HG02840 (cell line): ENCODE data around the gene UNC119B.

ENCODE experiments used
- ATAC-seq: cut with Tn5 transposase; IDR thresholded peaks from one replicate; pipeline ENCODE4 v1.9.1; 2021; ENCODE audit warnings: mild to moderate bottlenecking, moderate library complexity, moderate number of reproducible peaks; ENCODE audit not compliant: unreplicated experiment, low FRiP score

UNC119B gene

GRCh38 chr12:120738252-120739030 is 28.2 kb downstream of the UNC119B start:
- no peak for ATAC-seq

DNA sequence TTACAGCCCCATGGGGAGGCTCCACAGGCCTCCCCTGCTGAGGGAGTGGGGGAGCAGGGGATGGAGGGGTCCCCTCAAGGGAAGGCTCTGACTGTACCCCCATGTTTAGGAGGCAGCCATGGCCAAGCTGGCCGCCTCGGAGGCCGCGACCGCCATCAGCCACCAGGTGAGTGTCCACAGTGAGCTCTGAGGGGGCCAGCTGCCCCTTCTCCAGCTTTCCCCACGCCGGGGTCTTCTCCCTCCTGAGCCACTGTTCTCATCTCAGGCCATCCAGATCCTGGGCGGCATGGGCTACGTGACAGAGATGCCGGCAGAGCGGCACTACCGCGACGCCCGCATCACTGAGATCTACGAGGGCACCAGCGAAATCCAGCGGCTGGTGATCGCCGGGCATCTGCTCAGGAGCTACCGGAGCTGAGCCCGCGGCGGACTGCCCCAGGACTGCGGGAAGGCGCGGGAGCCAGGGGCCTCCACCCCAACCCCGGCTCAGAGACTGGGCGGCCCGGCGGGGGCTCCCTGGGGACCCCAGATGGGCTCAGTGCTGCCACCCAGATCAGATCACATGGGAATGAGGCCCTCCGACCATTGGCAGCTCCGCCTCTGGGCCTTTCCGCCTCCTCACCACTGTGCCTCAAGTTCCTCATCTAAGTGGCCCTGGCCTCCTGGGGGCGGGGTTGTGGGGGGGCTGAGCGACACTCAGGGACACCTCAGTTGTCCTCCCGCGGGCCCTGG is 28.9 kb downstream of the UNC119B start:
- no peak for ATAC-seq

- ATAC-seq = no peak
Observed at GRCh38 chr12:120739821-120740613, 29.8 kb downstream of the UNC119B start.

- ATAC-seq = no peak
Observed at GRCh38 chr12:120740871-120741270, 30.6 kb downstream of the UNC119B start.

DNA sequence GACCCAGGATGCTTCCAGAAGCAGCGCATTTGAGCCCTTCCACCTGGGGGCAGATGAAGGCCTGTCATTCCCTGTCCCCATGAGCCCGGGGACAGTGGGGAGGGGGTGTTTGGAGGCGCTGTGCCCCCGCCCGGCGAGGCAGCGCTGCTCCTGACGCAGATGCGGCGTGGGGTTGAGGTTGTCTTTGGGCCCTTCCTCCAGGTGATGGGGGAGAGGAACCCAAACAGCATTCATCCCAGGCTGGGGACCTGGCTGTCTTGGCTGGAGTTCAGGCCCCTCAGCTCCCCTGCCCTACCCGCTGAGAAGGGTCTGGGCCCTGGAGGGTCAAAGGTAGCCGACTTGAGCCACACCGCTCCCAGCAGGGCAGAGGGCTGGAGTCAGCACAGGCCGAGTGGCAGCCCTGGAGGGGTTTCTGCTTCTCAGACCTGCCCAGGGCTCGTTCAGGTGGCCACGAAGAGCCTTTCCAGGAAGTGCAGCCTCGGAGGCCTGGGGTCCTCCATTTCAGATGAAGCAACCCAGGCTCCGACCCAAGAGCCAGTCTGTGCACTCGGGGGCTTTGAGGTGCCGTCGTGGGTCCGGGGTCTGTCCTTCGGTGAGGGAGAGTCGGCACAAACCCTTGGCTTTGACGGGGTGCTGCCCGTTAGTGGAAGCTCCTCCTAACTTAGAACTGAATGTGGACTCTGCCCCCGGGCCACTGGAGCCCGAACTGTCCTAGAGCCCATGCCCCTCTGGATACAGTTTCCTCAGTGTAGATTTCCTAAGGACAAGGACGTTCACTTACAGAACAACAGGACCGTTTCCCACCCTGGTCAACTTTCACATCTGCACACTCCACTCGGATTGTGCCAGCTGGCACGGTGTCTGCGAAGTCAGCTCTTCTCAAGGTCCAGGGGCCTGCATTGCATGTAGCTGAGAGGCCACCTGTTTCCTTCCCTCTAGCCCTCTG is 31.5 kb downstream of the UNC119B start:
- no peak for ATAC-seq

DNA sequence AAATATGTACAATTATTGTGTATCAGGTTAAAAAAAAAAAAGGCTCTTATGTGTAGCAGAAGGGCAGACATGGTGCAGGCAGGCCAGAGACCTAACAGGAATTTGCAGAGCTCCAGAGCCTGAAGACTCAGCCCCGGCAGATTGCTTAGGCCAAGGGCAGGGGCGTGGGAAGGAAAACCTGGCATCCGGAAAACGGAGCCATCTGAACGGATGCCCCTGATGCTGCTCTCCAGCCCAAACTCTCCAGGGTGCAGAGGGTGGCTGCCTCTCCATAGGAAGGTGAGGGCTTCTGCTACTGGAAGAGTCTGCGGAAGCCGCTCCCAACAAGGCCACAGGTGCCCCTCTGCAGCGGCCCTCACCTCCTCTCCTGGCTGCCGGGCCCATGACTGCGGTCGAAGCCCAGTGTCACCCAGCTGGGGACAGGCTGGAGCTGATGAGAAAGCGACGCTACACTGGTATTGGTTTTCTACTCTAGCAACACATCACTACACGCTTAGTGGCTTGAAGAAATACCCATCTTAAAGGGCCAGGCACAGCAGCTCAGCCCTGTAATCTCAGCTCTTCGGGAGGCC is 34.8 kb downstream of the UNC119B start:
- ATAC-seq = no peak

DNA sequence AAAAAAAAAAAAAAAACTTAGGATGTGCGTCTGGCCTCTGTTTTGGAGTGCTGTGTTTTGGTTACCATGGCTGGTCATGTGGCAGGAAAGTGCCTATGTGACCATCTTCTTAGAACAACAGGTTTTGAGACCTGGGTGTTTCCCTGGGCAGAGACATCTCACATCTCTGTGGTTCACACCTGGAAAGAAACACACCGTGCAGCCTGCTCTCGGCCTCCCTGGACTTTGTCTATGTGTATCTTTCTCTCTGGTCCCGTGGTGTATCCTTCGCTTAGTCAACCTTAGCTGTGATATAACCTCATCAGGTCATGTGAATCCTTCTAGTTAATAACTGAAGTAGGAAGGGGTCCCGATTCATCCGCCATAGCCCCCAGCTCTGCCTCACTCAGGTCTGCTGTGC is 38.0 kb downstream of the UNC119B start:
- ATAC-seq = no peak

DNA sequence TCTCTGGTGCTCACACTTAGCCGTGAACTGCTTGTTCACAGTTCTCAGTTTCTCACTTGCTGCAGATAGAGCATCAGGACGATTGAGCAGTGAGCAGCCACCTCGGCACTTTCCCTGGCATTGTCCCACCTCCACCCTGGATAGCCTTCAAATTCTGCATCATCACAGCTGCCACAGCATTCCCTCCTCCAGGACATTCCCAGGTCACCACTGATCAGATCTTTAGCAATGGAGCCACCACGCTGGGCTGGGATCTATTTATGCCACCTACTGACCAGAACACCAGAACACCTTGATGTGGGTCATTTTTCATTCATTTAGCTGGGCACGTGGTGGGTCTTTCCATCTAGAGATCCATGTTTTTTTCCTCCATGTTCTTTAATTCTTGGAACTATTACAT is 39.0 kb downstream of the UNC119B start:
- ATAC-seq = no peak

GRCh38 chr12:120750806-120751205 is 40.5 kb downstream of the UNC119B start:
- no peak for ATAC-seq

DNA sequence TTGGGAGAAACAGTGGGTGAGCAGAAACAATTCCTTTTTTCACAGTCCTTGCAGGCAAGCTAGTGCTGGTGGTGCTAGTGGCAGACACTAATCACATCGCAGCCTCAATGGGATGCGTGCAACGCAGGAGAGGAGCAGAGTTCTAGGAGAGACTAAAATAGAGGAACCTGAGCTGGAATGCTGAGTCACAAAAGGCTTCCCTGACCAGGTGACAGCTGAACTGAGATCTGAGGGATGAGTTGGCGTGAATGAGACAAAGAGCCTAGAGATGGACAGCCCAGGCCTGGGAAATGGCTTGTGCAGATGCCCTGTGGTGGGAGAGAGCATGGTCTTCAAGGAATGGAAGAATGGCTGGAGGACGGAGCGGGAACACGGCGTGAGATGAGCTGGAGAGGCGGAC is 41.1 kb downstream of the UNC119B start:
- no peak for ATAC-seq

GRCh38 chr12:120754792-120755191 is 44.5 kb downstream of the UNC119B start:
- no peak for ATAC-seq

DNA sequence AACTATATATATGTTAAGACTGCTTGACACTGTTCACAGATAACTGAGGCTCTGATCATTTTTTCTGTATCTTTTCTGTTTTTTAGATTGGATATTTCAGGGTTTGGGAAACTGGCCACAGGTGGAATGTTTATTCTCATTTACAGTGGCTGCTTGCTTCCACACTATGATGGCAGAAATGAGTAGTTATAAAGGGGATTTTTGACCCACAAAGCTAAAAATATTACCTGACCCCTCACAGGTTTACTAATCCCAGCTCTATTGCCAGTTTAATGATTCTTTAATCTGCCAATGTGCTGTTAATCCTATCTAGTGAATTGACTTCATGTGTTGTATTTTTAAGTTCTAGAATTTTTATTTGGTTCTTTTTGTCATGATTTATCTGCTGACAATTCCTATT is 45.0 kb downstream of the UNC119B start:
- ATAC-seq = no peak

DNA sequence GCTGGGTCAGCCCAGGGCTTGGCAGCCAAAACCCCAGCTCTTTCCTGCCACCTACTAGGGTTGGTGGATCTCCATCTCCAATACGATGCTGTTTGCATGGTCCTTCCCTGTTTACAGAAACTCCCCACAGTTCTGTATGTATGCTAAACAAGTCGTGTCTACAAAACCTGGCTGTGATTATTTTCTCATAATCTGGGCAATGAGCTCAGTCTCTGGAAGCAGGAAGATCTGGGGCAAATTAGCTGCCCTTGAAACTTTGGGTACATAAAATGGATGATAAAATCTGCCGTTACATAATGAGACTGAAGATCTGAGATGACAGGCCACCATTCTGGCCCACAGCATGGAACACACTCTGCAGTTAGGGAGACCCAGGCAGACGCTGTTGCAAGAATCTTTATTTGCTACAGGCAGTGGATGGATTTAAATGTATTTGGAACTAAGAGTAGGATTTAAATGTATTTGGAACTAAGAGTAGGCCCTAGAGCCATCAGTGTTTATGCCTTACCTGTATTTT is 47.0 kb downstream of the UNC119B start:
- no peak for ATAC-seq

DNA sequence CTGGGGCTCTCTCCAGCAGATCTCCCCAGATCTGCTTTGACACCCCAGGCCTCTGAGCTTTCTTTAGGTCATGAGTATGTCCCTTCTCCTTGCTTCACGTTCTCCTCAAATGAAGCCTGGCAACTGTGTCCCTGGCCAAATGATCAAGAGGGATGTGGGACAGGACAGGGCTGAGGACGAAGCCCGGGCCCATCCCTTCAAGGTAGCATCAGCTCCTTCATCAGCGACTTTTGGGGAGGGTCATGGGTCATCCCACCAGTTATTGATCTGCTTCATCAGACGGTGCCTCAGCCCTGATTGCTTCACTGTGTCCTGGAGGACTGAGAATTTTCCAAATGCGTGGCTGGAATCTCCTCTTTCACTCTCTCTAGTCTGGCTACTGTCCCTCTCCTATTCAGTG is 47.7 kb downstream of the UNC119B start:
- ATAC-seq = no peak

GRCh38 chr12:120758798-120759590 is 48.7 kb downstream of the UNC119B start:
- no peak for ATAC-seq

DNA sequence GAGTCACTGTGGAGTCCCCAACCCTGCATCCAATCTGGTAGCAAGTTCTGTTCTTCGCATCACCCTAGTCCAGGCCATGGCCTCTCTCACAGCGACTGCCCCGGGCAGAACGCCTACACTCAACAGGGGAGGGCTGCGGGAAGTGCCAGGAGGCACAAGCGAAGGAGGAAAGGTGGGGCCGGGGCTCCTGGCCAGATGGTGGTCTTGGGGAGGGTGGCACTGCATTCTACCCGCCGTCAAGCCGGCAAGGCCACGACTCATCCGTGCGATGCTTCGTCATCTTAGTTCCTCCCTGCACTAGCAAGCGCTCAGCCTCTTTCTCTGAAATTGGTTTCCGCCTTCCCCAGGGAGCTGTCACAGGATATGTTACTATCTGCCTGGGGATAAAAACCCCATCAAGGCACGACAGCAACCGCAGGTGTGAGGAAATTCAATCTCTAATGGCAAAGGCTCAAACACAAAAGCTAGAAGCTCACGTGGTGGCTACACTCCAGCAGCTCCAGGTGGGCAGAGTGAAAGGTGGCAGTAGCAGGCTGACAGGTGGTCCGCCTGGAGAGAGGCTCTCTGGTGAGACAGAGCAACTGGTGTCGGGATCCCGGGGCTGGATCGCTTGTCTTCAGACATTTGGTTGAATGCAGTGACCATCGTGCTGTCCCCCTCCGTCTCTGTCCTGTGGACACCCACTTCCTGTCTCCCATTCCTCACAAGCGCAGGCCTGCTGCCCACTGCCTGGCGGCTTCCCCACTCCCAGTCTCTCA is 49.5 kb downstream of the UNC119B start:
- ATAC-seq = no peak

DNA sequence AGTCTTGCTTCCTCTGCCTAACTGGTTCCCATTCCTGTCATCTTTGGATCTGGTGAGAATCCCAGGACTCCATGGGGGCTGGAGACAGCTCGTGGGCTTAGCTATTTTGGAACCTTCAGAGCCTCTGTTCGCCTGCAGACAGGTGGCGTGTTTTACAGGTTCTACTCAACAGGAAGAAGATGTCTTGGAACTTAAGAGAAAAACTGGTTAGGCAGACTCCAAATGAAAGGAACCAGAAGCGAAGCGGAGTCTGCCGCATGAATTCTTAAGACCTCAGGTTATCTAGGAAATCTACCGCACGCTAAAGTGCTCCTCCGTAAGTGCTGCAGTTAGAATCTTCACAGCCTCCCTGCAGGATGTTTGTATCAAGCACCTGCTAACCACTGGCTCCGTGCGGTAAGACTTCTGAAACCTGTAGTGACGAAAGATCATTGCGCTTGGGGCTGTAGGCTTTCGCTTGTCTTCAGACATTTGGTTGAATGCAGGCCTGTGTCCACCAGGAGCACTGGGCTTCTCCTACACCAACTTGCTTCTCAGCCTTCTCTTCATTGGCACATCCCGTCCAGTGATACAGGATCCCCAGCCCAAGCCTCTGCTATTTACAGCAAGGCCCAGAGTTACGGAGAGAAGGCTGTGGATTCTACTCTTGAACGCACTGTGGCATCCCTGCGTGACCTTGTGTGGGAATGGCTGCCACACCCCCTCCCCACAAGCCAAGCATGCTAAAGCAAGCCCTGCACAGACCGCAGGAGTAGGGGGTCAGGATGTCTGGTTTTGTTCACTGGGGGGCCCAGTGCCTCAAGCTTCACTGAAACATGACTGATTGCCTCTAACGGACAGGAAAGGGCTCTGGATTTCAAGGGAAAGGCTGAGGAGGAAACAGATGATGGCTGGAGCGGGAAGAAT is 50.3 kb downstream of the UNC119B start:
- ATAC-seq = no peak
